DMS79 treated with DMSO at 0.1 percent for 48 hours (cell line): ENCODE measurements around the gene KIAA1614.

Experiments used
- DNase-seq: peaks from one replicate; lab custom pipeline; 2025; lab: John Stamatoyannopoulos, UW

KIAA1614 gene

GRCh38 chr1:180924939-180925338 is 12.2 kb downstream of the KIAA1614 start:
- DNase-seq, result no peak

- no peak for DNase-seq
Measured at GRCh38 chr1:180925471-180926051, 12.9 kb downstream of the KIAA1614 start.

GRCh38 chr1:180926164-180926981 is 13.7 kb downstream of the KIAA1614 start:
- peak; percentile 93 for DNase-seq

GRCh38 chr1:180927348-180927747 is 14.7 kb downstream of the KIAA1614 start:
- peak; percentile 75 for DNase-seq

- peak; percentile 75 for DNase-seq
Measured at GRCh38 chr1:180927841-180928240, 15.1 kb downstream of the KIAA1614 start.

- DNase-seq, result peak; percentile 57
Measured at GRCh38 chr1:180928331-180929230, 15.9 kb downstream of the KIAA1614 start.

GRCh38 chr1:180929389-180929788 is 16.7 kb downstream of the KIAA1614 start:
- no peak for DNase-seq

GRCh38 chr1:180930687-180931086 is 18.0 kb downstream of the KIAA1614 start:
- peak; percentile 81 for DNase-seq

- DNase-seq, result no peak
Measured at GRCh38 chr1:180931529-180931928, 18.8 kb downstream of the KIAA1614 start.

- no peak for DNase-seq
Measured at GRCh38 chr1:180932378-180932777, 19.7 kb downstream of the KIAA1614 start.

GRCh38 chr1:180933141-180933540 is 20.4 kb downstream of the KIAA1614 start:
- no peak for DNase-seq

- DNase-seq, result no peak
Measured at GRCh38 chr1:180934563-180934962, 21.9 kb downstream of the KIAA1614 start.

GRCh38 chr1:180935326-180936109 is 22.8 kb downstream of the KIAA1614 start:
- DNase-seq, result no peak

GRCh38 chr1:180936110-180937011 is 23.7 kb downstream of the KIAA1614 start:
- DNase-seq, result no peak

GRCh38 chr1:180937012-180937372 is 24.3 kb downstream of the KIAA1614 start:
- DNase-seq, result no peak

- no peak for DNase-seq
Measured at GRCh38 chr1:180937624-180938225, 25.0 kb downstream of the KIAA1614 start.

- DNase-seq, result no peak
Measured at GRCh38 chr1:180939073-180939710, 26.5 kb downstream of the KIAA1614 start.

- DNase-seq, result peak; percentile 23
Measured at GRCh38 chr1:180939711-180940103, 27.0 kb downstream of the KIAA1614 start.

GRCh38 chr1:180940445-180940844 is 27.7 kb downstream of the KIAA1614 start:
- DNase-seq, result no peak
